HT-29 (cell line): ENCODE results near the gene TMEM256. TPM values are rescaled to one million over a fixed set of nuclear protein-coding genes. Genes with fewer than 3 reads are reported as not detected.

Experiments
- DNase-seq: peaks from one replicate; pipeline ENCODE4 v3.0.0-alpha.2; 2015; ENCODE audit warnings: low spot score
- total RNA-seq: library from RNA; depleted of rRNA; stranded (reverse); fragments of >200 nt; shearing (Covaris generic); gene quantifications from 2 replicates; pipeline ENCODE4 v1.2.3, GENCODE V29; 2014

Gene TMEM256
- total RNA-seq, 1 experiment from 2014 or later, result 111 TPM

DNA sequence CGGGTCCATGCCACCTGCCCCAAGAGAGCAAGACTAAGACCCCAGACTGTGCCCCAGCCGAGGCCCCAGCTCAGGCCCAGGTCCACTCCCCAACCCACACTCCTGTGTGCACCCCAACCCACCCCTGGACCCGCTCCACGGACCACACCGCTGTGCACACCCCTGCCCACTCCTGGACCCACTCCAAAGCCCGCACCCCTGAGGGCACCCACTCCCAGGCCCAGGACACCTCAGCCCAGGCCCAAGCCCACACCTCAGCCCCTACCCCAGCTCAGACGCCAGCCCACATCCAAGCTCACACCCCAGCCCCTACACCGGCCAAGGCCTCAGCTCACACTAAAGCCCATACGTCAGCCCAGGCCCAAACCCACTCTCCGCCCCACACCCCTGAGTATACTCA is 25.8 kb upstream of the TMEM256 start:
- DNase-seq, result no peak

DNA sequence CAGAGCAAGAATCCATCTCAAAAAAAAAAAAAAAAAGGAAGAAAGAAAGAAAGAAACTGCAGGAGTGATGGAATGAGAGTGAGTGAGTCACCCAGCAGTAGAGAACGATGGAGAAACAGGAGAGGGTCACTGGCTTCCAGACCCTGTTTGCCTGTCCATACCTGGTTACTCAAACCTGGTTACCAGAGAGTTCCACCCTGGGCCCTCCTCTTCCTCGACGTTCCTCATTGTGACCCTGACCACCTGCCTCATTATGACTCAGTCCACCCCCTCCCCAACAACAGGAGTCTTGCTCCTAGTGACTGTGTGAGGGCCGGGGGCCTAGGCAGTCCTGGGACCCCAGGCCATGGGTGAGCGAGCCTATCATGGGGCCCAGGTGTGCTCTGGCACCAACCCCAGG is 24.7 kb upstream of the TMEM256 start, which contains the start of gene SPEM3:
Gene SPEM3, plus strand, starts transcription at position 301 of the 400 bp plus-strand sequence. Its CDS starts 46 bp downstream, at position 347.
- no peak for DNase-seq

DNA sequence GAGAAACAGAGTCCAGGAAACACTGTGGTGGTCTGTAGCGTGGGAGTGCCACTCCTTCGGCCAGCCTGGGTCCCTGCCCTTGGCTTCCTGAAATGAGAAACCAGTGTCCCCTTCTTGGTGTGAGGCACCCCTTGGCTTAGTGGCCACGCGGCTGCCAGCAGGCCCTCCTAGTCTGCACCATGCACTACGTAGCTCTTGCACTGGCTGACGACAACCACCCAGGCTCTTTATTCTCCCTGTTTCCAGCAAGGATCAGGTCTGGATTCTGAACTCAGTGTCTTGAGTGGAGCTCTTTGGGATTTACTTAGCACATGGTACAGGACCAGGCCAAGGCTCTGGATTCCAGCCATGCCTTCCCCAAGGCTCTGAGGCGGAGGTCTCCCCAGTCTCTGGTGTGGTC is 23.7 kb upstream of the TMEM256 start:
- no peak for DNase-seq

DNA sequence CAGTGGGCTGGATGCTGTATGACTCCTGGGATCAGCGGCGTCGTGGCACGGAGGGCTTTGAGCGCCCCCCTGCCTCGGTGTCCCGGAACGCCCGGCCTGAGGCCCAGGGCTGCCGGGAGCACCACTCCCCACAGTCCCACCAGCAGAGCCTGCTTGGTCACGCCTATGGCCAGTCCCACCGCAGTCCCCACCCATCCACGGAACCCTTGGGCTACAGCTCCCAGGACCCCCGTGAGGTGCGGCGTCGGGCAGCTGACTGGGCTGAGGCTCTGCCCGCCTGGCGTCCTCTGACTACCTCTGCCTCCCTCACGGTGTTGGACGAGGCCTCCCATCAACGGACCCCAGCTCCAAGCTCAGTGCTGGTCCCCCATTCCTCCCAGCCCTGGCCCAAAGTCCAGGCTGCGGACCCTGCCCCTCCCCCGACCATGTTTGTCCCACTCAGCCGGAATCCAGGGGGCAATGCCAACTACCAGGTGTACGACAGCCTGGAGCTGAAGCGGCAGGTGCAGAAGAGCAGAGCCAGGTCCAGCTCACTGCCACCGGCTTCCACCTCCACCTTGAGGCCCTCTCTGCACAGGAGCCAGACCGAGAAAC is 23.1 kb upstream of the TMEM256 start:
- no peak for DNase-seq

DNA sequence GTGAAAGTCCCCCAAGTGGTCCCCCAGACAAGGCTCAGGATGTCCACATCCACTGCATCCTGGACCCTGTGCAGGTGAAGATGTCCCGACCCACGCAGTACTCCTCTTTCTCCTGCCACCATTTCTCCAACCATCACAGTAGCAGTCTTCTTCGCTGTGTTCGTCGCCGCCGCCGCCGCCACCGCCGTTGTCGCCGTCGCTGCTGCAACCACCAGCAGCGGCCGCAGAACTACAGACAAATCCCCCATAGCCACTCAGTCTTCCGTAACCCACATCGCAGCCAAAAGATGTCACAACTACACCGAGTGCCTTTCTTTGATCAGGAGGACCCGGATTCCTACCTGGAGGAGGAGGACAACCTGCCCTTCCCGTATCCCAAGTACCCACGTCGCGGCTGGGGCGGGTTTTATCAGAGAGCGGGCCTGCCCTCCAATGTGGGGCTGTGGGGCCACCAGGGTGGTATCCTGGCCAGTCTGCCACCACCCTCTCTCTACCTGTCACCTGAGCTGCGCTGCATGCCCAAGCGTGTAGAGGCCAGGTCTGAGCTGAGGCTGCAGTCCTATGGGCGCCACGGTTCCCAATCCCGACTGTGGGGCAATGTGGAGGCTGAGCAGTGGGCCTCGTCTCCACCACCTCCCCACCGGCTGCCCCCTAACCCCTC is 22.4 kb upstream of the TMEM256 start:
- DNase-seq, result no peak

DNA sequence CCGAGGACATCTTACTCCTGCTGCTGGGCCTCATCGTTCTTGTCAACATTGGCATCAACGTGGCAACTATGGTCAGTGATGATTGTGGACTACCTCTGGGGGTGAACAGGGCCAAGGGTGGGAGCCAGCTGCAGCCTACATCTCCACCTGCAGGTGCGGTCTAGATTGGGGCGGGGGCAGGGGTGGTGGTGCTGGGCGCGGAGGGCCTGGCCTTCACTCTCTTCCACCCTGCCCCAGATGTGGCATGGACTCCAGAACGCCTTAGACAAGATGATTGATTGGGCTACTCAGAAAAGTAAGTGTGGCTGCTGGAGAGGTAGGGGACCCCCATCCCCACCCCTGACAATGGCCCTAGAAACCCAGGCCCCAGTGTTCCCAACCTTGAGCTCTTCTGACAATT is 21.9 kb upstream of the TMEM256 start:
- no peak for DNase-seq

DNA sequence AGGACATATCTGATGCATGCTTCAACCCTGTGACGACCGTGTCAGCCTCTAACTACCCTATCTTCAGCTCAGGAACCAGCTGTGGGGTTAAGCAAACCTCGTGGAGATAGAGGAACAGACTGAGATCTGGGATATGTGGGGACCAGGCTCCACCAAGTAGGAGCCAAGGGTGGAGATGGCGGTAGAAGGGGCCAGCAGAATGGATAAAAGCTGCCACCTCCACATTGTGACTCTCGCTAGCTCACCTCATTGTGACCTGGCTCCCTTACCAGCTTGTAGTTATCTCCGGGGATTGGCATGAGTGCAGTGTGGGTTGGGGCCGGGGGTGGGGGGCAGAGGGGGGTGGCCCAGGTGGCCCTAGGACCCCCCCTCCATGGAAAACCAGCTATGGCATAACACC is 21.4 kb upstream of the TMEM256 start, which contains the start of gene SPEM2:
Gene SPEM2, plus strand, starts transcription at position 301 of the 400 bp plus-strand sequence. Its CDS starts 73 bp downstream, at position 374.
- DNase-seq, result no peak

DNA sequence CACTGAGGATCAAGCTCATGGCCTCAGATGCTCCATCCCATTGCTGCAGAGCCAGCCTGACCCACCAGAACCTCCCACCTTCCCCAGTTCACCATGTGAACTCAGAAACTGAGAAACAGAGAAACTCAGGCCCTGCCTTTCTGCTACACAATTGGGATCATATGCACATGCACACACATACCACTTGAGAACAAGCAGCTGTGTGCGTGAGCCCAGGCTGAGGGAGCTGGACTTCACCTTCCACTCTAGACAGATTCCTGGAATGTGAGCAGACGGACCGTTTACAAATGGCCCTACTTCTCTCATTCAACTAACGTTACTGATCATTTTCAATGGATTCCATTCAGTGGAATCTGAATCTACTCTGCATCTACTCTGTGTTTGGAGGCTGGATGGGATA is 19.8 kb upstream of the TMEM256 start:
- DNase-seq, result no peak

DNA sequence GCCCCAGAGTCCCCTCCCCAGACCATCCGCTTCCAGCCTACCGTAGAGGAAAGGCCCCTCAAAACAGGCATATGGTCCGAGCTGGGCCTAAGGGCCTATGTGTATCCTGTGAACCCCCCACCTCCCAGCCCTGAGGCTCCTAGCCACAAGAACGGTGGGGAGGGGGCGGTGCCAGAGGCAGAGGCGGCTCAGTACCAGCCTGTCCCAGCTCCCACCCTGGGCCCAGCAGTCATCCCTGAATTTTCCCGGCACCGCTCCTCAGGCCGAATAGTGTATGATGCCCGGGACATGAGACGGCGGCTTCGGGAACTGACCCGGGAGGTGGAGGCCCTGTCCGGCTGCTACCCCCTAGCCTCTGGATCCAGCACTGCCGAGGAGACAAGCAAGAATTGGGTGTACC is 17.3 kb upstream of the TMEM256 start:
- no peak for DNase-seq

DNA sequence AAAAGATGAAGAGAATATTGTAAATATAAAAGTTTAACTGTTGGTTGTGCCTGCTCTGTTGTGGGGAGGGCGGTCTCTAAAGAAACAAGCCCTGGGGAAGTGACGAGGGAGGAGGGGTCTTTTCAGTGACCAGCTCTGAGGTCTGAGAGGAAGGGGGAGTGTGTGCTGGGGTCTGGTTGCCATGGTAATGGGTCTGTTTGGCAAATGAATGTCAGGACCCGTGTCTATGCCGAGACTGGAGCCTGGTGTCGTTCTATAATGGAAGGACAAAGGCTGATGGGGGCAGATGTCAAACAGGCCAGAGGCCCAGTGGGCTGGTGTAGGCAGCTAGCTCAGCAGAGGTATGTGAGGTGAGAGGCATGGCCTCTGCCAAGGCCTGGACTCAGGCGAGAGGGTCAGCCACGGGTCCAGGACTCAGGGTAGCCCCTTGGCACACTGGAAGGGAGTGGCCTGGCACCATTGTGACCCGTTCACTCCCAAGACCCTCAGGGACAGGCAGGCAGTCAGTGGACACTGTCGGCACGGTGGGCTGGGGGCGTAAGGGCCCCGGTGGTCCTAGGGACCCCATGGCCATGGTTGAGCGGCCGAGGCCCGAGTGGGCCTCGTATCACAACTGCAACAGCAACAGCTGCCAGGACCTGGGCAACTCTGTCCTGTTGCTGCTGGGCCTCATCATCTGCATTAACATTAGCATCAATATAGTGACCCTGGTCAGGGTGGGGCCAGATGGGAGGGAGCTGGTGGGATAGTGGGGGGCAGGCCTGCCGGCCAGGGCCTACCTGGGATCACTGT is 16.1 kb upstream of the TMEM256 start, which contains the start of gene SPEM1:
Gene SPEM1, plus strand, starts transcription at position 506 of the 792 bp plus-strand sequence. Its CDS starts 61 bp downstream, at position 567.
- no peak for DNase-seq

DNA sequence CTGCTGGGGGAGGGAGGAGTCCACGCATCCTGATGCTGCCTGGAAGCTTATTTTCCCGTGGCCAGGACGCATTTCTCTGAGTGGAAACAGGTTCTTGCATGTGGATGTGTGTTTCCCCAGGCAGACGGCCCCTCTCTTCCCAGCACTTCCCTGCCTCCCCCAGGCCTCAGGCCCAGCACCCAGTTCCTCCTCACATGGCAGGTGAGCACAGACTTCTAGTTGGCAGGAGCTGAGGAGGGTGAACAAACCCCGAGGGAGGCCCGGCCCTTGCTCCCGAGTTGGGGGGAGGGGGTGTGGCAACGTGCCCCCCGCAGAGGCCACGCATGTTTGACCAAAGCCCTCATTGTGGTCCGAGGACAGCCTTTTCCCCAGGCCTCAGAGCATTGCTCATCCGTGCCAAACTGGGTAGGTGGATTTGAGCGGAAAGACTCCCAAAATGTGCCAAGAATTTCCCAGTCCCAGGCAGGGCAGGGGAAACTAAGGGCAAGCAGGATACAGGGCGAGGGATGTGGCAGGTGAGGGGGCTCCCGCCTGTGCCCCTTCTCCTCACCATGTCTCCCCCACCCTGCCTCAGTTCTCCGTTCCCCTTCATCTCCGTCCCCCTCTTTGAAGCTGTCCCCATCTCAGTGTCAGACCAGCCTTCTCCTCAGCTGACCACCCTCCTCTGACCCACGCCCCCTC is 14.7 kb upstream of the TMEM256 start:
- no peak for DNase-seq

DNA sequence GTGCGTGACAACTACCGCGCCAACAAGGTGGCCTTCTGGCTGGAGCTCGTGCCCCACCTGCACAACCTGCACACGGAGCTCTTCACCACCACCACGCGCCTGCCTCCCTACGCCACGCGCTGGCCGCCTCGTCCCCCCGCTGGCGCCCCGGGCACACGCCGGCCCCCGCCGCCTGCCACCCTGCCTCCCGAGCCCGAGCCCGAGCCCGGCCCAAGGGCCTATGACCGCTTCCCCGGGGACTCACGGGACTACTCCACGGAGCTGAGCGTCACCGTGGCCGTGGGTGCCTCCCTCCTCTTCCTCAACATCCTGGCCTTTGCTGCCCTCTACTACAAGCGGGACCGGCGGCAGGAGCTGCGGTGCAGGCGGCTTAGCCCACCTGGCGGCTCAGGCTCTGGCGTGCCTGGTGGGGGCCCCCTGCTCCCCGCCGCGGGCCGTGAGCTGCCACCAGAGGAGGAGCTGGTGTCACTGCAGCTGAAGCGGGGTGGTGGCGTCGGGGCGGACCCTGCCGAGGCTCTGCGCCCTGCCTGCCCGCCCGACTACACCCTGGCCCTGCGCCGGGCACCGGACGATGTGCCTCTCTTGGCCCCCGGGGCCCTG is 13.3 kb upstream of the TMEM256 start:
- DNase-seq, result no peak

DNA sequence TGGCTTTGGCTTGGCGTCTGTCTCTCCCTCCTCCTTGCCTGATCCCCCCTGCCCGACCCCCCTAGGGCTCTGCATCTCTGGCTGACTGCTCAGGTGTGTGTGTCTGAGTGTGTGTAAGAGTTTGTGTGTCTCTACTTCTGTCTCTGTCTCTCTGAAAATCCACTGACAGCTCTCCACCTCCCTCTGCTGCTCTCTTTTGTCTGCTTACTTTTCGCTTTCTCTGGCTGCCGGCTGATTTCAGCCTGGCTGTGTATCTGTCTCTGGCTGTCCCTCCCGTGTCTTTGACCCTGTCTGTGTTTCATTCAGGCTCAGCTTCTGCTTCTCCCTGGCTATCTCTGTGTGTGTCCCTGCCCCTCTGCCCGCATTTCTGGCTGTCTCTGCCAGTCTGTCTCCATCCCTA is 12.4 kb upstream of the TMEM256 start:
- DNase-seq, result no peak

DNA sequence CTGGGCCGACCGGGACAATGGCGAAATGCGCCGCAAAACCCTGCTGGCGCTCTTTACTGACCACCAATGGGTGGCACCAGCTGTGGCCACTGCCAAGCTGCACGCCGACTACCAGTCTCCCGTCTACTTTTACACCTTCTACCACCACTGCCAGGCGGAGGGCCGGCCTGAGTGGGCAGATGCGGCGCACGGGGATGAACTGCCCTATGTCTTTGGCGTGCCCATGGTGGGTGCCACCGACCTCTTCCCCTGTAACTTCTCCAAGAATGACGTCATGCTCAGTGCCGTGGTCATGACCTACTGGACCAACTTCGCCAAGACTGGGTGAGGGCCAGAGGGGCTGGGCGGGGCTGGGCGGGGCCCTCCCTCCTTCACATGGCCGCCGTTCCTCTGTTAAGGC is 11.9 kb upstream of the TMEM256 start:
- no peak for DNase-seq

DNA sequence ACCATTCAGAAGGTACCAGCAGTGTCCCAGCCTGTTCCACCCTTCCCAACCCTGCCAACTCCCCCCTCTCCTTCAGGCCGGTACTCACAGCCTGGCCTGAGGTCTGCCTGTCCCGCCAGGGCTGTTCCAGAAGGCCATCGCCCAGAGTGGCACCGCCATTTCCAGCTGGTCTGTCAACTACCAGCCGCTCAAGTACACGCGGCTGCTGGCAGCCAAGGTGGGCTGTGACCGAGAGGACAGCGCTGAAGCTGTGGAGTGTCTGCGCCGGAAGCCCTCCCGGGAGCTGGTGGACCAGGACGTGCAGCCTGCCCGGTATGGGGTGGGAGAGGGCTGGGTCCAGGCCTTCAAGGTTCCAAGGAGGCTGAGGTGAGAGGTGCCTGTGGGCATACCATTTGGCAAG is 10.9 kb upstream of the TMEM256 start:
- no peak for DNase-seq

DNA sequence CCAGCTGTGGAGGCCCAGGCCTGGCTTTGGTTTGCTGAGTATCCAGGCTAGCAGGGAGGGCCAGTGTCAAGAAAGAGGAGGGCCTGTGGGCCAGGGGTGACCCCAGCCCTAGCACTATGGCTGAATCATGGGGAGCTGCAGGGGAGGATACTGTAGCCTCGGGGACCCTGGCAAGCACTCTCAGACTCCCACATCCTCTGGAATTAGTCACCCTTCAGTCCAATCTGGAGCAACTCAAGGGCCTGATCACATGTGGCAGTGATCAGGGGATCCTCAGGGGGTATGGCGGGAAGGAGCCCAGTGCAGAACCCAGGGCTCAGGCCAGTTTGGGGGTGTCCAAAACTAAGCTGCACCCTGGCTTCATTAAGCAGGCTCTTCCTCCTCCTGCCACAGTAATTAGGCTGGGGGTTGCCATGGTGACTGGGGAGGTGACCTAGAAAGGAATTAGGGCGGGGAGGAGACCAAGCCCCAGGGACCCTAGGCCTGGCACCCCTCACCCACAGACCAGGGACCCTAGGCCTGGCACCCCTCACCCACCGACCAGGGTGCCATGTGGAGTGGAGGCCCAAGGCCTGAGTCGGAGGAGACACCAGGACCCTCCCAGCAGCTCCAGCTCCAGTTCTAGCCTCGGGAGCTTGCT is 9.6 kb upstream of the TMEM256 start:
- no peak for DNase-seq

DNA sequence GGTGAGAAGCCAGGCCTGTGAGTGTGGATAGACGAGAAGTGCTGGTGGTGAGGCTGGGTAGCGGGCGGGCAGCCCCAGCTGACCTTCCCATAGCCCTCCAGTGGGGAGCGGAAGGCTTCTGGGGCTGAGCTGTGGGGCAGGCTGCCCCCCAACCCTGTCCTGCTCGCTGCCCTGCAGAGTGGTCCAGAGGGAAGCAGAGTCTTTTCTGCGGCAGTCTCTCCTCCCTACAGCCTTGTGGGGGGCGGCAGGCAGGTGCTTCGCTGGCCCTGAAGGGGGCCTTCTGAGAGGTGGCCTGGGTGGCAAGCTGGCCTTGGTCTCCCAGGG is 7.5 kb upstream of the TMEM256 start:
- no peak for DNase-seq

DNA sequence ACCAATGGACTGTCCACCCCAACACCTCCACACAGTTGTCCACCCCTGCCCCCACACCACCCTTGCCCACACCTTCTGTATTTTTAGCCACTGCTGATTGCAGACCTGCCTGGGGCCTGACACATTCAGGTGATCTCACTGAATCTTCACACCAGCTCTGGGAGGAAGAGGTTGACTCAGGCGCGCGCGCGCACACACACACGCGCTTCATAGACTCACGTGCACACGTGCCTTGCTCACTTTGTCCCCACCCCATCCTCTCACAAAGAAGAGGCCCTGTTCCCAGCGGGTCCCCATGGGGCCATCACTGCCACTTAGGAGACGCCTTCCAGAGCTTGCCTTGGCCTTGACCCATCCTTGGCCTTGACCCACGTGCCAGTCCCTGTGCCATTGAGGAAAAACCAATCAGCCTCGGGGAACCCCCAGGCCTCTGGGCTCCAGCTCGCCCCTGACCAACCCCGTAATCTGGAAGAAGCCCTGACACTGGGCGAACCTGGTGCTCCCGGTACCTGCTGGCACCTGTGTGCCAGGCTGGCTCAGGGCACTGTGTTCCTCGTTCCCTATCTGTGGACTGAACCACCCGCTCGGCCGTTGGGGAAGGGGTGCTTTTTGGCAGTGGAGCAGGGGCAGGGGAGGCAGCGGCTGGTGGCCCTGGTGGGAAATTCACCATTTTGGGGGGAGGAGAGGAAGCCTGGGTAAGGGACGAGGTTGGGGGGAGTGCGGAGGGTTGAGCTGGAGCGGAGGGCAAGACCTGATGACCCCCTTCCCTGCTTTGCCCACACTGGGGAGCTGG is 6.9 kb upstream of the TMEM256 start:
- no peak for DNase-seq

DNA sequence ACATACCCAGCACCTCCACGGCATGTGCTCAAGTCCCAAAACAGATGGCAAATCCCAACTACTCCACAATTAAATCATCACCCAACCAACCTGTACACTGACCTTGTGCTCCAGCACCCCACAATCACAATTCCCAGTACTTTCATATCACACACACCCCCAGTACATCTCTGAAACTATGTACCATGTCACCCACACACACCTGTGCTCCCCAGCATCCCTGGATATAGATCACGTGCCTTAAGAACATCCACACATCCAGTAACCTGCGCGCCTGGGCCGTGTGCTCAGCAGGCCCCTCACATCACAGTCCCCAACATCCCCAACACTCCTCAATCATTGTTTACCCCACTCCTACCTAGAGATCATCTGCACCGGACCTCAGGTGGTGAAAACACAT is 5.8 kb upstream of the TMEM256 start:
- DNase-seq, result no peak

DNA sequence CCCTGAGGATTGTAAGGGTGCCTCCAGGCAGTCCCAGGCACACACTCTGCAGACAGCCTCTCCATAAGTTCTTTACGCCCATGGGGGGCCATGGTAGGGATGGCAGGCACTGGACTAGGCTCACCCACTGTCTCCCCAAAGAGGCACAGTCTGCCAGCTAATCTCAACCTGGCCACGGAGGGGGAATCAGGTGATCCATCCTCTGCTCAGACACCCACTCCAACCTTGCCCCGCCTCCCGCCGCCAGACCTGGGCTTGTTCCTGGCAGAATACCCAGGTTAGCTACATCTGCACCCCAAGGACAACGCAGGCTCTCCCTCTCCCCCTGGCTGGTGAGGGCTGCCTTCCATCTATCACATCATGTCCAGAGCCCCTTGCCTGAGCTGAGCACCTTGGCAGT is 5.0 kb upstream of the TMEM256 start:
- DNase-seq, result no peak
